HL-60 (cell line): ENCODE data around the gene VSIG10L.

Experiments
- DNase-seq, 2 experiments: peaks; one replicate each; pipeline ENCODE4 v3.0.0-alpha.2; 2010 to 2020; ENCODE audit warnings: low read depth in 1 of 2, low spot score in 1 of 2
- H3K27ac ChIP-seq: fragments of 250-450 bp; sonication (Bioruptor Pico); replicated peaks from 2 replicates; pipeline ENCODE4 v1.5.1; 2020; ENCODE audit warnings: mild to moderate bottlenecking, moderate library complexity
- H3K27me3 ChIP-seq: fragments of 250-450 bp; sonication (Bioruptor Pico); 2 replicates; pipeline ENCODE4 v1.5.1; 2021; ENCODE audit warnings: mild to moderate bottlenecking, moderate library complexity; ENCODE audit not compliant: insufficient read depth, poor library complexity, severe bottlenecking
- H3K4me3 ChIP-seq: replicated peaks from 2 replicates; pipeline ENCODE4 v1.5.1; 2011; ENCODE audit warnings: mild to moderate bottlenecking, control low read depth, low read length; ENCODE audit not compliant: insufficient read depth
- GABPA ChIP-seq: IDR thresholded peaks from 2 replicates; pipeline ENCODE4 v1.6.1; 2012; ENCODE audit warnings: low read depth
- POLR2AphosphoS5 ChIP-seq: IDR thresholded peaks from 2 replicates; pipeline ENCODE4 v1.6.1; 2012; ENCODE audit warnings: low read depth
- REST ChIP-seq: IDR thresholded peaks from 2 replicates; pipeline ENCODE4 v1.6.1; 2012; ENCODE audit warnings: low read depth; ENCODE audit not compliant: insufficient replicate concordance
- SPI1 ChIP-seq: IDR thresholded peaks from 2 replicates; pipeline ENCODE4 v1.6.1; 2012; ENCODE audit warnings: low read depth, mild to moderate bottlenecking, borderline replicate concordance
- TF ChIP-seq, protein P1 (sequence below): IDR thresholded peaks from one replicate; pipeline ENCODE4 v1.5.1; 2011; ENCODE audit warnings: low read length, control low read depth, inconsistent platforms; ENCODE audit not compliant: insufficient read depth

VSIG10L gene

GRCh38 chr19:51354742-51355148 lies 12.8 kb upstream of the VSIG10L start:
- Histone ChIP-seq H3K27ac (no peak overlapping the region), H3K27me3 (no peaks in the 10 kb centered on the region), H3K4me3 (no peak overlapping the region)
- no peak for DNase-seq
- no peak for TF ChIP-seq POLR2AphosphoS5
- TF ChIP-seq SPI1: no peak
- no peak for TF ChIP-seq REST

DNA sequence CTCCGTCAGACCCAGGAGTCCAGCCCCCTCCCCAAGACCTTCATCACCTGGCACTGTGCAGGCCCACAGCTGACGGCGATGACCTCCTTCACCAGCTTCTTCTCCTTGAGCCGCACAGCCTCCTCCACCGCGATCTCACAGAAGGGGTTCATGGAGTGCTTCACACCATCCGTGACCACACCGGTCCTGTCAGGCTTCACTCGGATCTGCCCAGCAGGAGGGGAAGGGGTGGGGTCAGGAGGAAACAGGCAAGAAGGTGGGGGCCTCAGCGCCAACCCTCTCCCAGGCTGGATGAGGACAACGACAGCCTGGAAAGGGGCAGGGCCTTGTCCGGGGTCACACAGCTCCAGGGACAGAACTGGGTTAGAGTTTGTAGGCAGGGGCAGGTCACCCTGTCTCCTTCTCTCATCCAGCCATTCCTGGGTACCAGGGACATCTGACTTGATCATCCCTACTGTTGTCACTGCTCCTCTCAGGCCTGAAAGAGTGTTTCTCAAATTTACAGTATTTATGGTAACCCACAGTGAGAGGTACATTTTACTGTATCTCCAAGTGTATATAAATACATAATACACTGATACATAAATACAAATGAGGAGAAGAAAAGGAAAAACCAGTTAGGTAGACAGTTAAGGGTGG lies 12.3 kb upstream of the VSIG10L start:
- Histone ChIP-seq H3K4me3 (no peak overlapping the region), H3K27ac (no peak overlapping the region), H3K27me3 (no peaks in the 10 kb centered on the region)
- DNase-seq: no peak
- TF ChIP-seq, protein P1, sequence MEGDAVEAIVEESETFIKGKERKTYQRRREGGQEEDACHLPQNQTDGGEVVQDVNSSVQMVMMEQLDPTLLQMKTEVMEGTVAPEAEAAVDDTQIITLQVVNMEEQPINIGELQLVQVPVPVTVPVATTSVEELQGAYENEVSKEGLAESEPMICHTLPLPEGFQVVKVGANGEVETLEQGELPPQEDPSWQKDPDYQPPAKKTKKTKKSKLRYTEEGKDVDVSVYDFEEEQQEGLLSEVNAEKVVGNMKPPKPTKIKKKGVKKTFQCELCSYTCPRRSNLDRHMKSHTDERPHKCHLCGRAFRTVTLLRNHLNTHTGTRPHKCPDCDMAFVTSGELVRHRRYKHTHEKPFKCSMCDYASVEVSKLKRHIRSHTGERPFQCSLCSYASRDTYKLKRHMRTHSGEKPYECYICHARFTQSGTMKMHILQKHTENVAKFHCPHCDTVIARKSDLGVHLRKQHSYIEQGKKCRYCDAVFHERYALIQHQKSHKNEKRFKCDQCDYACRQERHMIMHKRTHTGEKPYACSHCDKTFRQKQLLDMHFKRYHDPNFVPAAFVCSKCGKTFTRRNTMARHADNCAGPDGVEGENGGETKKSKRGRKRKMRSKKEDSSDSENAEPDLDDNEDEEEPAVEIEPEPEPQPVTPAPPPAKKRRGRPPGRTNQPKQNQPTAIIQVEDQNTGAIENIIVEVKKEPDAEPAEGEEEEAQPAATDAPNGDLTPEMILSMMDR: no peak
- no peak for TF ChIP-seq GABPA
- TF ChIP-seq SPI1: no peak
- TF ChIP-seq POLR2AphosphoS5: no peak
- no peak for TF ChIP-seq REST

DNA sequence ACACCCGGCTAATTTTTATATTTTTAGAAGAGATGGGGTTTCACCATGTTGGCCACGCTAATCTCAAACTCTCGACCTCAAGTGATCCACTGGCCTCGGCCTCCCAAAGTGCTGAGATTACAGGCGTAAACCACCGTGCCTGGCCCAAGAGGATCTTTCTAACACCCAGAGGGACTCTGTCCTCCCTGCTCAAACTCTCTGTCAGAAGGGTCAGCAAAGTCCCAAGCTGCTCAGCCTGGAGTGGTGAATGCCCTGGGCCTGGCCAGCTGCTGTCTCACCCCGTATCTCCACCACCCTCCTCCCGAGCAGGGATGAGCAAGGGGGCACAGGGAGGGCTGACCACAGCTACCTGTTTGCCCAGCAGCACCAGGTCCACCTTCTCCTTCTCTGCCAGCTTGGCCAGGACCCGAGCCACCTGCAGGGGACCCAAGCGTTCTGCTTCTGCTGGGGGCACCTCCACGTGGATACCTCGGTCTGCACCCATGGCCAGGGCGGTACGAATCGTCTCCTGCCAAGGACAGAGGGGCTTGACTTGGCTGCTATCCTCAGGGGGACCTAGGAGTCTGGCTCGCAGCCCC lies 10.9 kb upstream of the VSIG10L start:
- TF ChIP-seq REST (no peak), SPI1 (no peak), GABPA (no peak), POLR2AphosphoS5 (no peak)
- TF ChIP-seq, protein P1: no peak
- no peak for DNase-seq
- no peaks in the 10 kb centered on the region for H3K27me3 ChIP-seq
- no peak overlapping the region for H3K4me3 ChIP-seq
- no peak overlapping the region for H3K27ac ChIP-seq
